Transverse colon (tissue), 4 donors: ENCODE measurements around the gene ITM2C. TPM values are rescaled to one million over a fixed set of nuclear protein-coding genes. Genes with fewer than 3 reads are reported as not detected.

ENCODE experiments used
- DNase-seq: peaks from one replicate; pipeline ENCODE4 v3.0.0-alpha.2; 2019
- H3K27ac ChIP-seq, 4 donors: fragments of 200-600 bp; sonication (generic); 2 replicates each; pipeline ENCODE4 v1.5.1; 2016 to 2018; ENCODE audit warnings: inconsistent platforms in 4 of 4
- H3K27me3 ChIP-seq: fragments of 200-600 bp; sonication (generic); 2 replicates; pipeline ENCODE4 v1.5.1; 2017; ENCODE audit warnings: inconsistent platforms
- H3K36me3 ChIP-seq, 4 donors: fragments of 200-600 bp; sonication (generic); 2 replicates each; pipeline ENCODE4 v1.5.1; 2017 to 2019; ENCODE audit warnings: inconsistent platforms in 4 of 4
- H3K4me1 ChIP-seq, 4 donors: fragments of 200-600 bp; sonication (generic); 2 replicates each; pipeline ENCODE4 v1.5.1; 2017 to 2020; ENCODE audit warnings: inconsistent platforms in 4 of 4
- H3K4me3 ChIP-seq, 4 donors: fragments of 200-600 bp; sonication (generic); 1 replicate in 1 of 4; 2 replicates in 3 of 4; pipeline versions ENCODE4 v1.5.1 to v1.6.1; 2017 to 2019; ENCODE audit warnings: inconsistent platforms in 4 of 4
- H3K9me3 ChIP-seq, 2 donors: fragments of 200-600 bp; sonication (generic); 2 replicates each; pipeline ENCODE4 v1.5.1; 2017 to 2019; ENCODE audit warnings: inconsistent platforms in 2 of 2
- CTCF ChIP-seq, 5 experiments: fragments of 200-600 bp in 3 of 5; fragments of 450-650 bp in 2 of 5; sonication (generic) in 3 of 5; IDR thresholded peaks; 1 replicate in 2 of 5; 2 replicates in 3 of 5; pipeline ENCODE4 v1.5.1; 2016 to 2017; ENCODE audit warnings: antibody characterized with exemption in 5 of 5, inconsistent platforms in 3 of 5, mild to moderate bottlenecking in 2 of 5, moderate library complexity in 1 of 5
- EP300 ChIP-seq: sonication (generic); formaldehyde crosslinking; IDR thresholded peaks from one replicate; pipeline ENCODE4 v1.6.1; 2017; ENCODE audit warnings: antibody characterized with exemption, low read depth
- POLR2A ChIP-seq: fragments of 450-650 bp; IDR thresholded peaks from one replicate; pipeline ENCODE4 v1.6.1; 2016; ENCODE audit warnings: antibody characterized with exemption, mild to moderate bottlenecking, moderate library complexity
- POLR2AphosphoS5 ChIP-seq, 3 donors: sonication (generic); formaldehyde crosslinking; IDR thresholded peaks; one replicate each; pipeline ENCODE4 v1.6.1; 2016; ENCODE audit warnings: antibody characterized with exemption in 3 of 3
- WGBS, 2 donors: methylation state at CpG; one replicate each; pipeline ENCODE4 v1.1.5; 2018; ENCODE audit warnings: low coverage in 1 of 2; 5-methylcytosine and 5-hydroxymethylcytosine counted together
- in situ Hi-C, 4 donors: fragments of 200-750 bp; cut with MboI; loops; one replicate each; pipeline versions ENCODE4 v1.15.0 to v1.15.1; 2017; ENCODE audit warnings: low sequenced_read_pairs in 3 of 4, low pct_ligation_motif_present in 1 of 4, low pct_unique_long_range_greater_than_20kb in 1 of 4
- intact Hi-C: fragments of 100-400 bp; cut with DNase I; formaldehyde crosslinking; loops from one replicate; pipeline ENCODE4 v1.15.1; 2023; ENCODE audit warnings: low total_unique reads
- total RNA-seq, 4 donors: library from RNA; depleted of rRNA; stranded (reverse); fragments of >200 nt; gene quantifications; one replicate each; pipeline ENCODE4 v1.1.0, GENCODE V29; 2016

ITM2C gene
- total RNA-seq: 1,000 to 10,000 TPM in 3 of 4 donors, 100 to 1,000 TPM in 1; 911 to 2,535 (median 1,776) TPM

- Histone ChIP-seq H3K27ac (peak within 1 kb of the TSS; percentile 93 to 96 (median 95)), H3K4me1 (peaks cover 15 to 44% (median 38%) of the 10 kb centered on the region in 4 donors), H3K9me3 (no peaks in the 10 kb centered on the region), H3K4me3 (peak within 1 kb of the TSS; percentile 84 to 96 (median 90)), H3K36me3 (no peaks in the 10 kb centered on the region), H3K27me3 (no peaks in the 10 kb centered on the region)
- in situ Hi-C loops: loop anchor here in 1 of 4 donors (5.0 kb wide), 1 partner anchor 43 kb away; no protein-coding TSS in a partner anchor
- DNase-seq: peak; percentile 89
- WGBS, 2 donors: 1% methylated on average over 50 of the region's 76 CpGs; no CpG with 5 or more reads in 1 of the 2 donors
- TF ChIP-seq POLR2A (peak; percentile 95), EP300 (no peak), CTCF (IDR thresholded peaks at IDR 0.05) (peak in 4 of 5 experiments; percentile 25 to 42 (median 34)), POLR2AphosphoS5 (IDR thresholded peaks at IDR 0.05) (peak; percentile 93 to 97 (median 97))
- intact Hi-C loops: no loop called here
These were observed at the start of gene ITM2C for GRCh38 chr2:230864605-230865306. Gene ITM2C (plus strand): TSS chr2:230864942. CDS start chr2:230865026, 84 bp downstream.

- intact Hi-C loops: loop anchor here (1.0 kb wide), 1 partner anchor 18 kb away; no protein-coding TSS in a partner anchor
- no peak overlapping the region for H3K27ac ChIP-seq
- 76% methylated on average over 3 of the region's 3 CpGs; no CpG with 5 or more reads in 1 of the 2 donors for WGBS, 2 donors
- H3K4me1 ChIP-seq: no peaks in the 10 kb centered on the region
- no peaks in the 10 kb centered on the region for H3K9me3 ChIP-seq
- peaks cover 0 to 53% (median 25%) of the 10 kb centered on the region in 4 donors for H3K36me3 ChIP-seq
- in situ Hi-C loops: loop anchor here in 1 of 4 donors (25.0 kb wide), 2 partner anchors 103 to 622 kb away; partner anchors contain the start of gene CAB39
- H3K27me3 ChIP-seq: no peaks in the 10 kb centered on the region
- TF ChIP-seq EP300 (no peak), POLR2A (no peak), CTCF (IDR thresholded peaks at IDR 0.05) (no peak), POLR2AphosphoS5 (IDR thresholded peaks at IDR 0.05) (no peak)
- no peak overlapping the region for H3K4me3 ChIP-seq
- DNase-seq: no peak
These were observed 49.7 kb upstream of the ITM2C start for GRCh38 chr2:230815088-230815487.

- no peaks in the 10 kb centered on the region for H3K9me3 ChIP-seq
- H3K27ac ChIP-seq: no peak overlapping the region
- no peaks in the 10 kb centered on the region for H3K27me3 ChIP-seq
- peaks cover 0 to 41% (median 19%) of the 10 kb centered on the region in 4 donors for H3K36me3 ChIP-seq
- in situ Hi-C loops: loop anchor here in 1 of 4 donors (25.0 kb wide), 2 partner anchors 104 to 621 kb away; partner anchors contain the start of gene CAB39
- TF ChIP-seq CTCF (IDR thresholded peaks at IDR 0.05): no peak
- no peak for TF ChIP-seq EP300
- TF ChIP-seq POLR2AphosphoS5 (IDR thresholded peaks at IDR 0.05): no peak
- no peak for TF ChIP-seq POLR2A
- DNase-seq: no peak
- no peaks in the 10 kb centered on the region for H3K4me1 ChIP-seq
- H3K4me3 ChIP-seq: no peak overlapping the region
- 50 to 77% methylated on average over 2 to 7 of the region's 7 CpGs for WGBS, 2 donors
- intact Hi-C loops: no loop called here
These were observed 48.0 kb upstream of the ITM2C start for GRCh38 chr2:230816735-230817134.

- in situ Hi-C loops: loop anchor here in 1 of 4 donors (25.0 kb wide), 2 partner anchors 107 to 618 kb away; partner anchors contain the start of gene CAB39
- intact Hi-C loops: no loop called here
- WGBS, 2 donors: 100% methylated on average over 1 of the region's 1 CpG
These were observed 45.3 kb upstream of the ITM2C start for GRCh38 chr2:230819433-230819832.

More at GRCh38 chr2:230819433-230819832, 45.3 kb upstream of the ITM2C start:
- no peak for DNase-seq
- Histone ChIP-seq H3K27me3 (no peaks in the 10 kb centered on the region), H3K9me3 (no peaks in the 10 kb centered on the region), H3K36me3 (peaks cover 0 to 28% (median 11%) of the 10 kb centered on the region in 4 donors), H3K4me3 (no peak overlapping the region), H3K4me1 (peaks cover 0 to 4% (median 1%) of the 10 kb centered on the region in 4 donors), H3K27ac (no peak overlapping the region)
- no peak for TF ChIP-seq POLR2A
- TF ChIP-seq CTCF (IDR thresholded peaks at IDR 0.05): no peak
- no peak for TF ChIP-seq POLR2AphosphoS5 (IDR thresholded peaks at IDR 0.05)
- no peak for TF ChIP-seq EP300
